GM12878 (cell line): ENCODE measurements around the gene CLEC4M.

Experiments used
- MXI1 ChIP-seq: fragments of 150-350 bp; IDR thresholded peaks from 2 replicates; pipeline ENCODE4 v1.6.1; 2011; ENCODE audit warnings: low read depth, mild to moderate bottlenecking, inconsistent platforms, low read length, improper control_type of control experiment
- RAD21 ChIP-seq: IDR thresholded peaks from 2 replicates; pipeline ENCODE4 v1.6.1; 2011; ENCODE audit warnings: mild to moderate bottlenecking, low read depth, low read length, moderate library complexity; ENCODE audit not compliant: insufficient read depth

GRCh38 chr19:7775761-7776160, 12.7 kb downstream of the CLEC4M start:
- TF ChIP-seq RAD21 = no peak
- no peak for TF ChIP-seq MXI1
